ENCODE results near the gene EDDM13.

DNA sequence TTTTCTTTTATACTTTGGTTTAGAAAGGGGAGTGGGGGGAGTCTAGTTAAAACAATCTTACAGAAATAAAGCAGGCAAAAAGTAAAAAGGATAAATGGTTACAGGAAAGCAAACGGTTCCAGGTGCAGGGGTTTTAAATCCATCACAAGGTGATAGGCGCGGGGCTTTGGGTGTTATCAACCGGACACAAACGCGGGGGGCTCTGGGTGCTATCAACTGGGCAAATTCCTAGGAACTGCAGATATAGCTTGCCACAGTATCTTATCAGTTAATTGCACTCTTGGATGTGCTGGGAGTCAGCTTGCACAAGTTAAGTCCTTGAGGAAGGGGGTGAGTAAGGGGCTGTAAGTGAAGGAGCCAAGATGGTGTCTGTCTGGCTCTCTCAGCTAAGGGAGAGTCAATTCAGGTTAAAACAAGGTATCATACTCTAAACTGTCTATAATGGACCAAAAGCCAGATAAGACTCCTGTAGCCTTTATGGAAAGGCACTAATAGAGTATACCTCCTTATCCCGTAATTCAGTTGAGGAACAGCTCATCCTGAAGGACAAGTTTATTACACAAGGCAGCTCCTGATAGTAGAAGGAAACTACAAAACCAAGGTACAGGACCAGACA, 74.7 kb downstream of the EDDM13 start:
- TF ChIP-seq, protein P1, sequence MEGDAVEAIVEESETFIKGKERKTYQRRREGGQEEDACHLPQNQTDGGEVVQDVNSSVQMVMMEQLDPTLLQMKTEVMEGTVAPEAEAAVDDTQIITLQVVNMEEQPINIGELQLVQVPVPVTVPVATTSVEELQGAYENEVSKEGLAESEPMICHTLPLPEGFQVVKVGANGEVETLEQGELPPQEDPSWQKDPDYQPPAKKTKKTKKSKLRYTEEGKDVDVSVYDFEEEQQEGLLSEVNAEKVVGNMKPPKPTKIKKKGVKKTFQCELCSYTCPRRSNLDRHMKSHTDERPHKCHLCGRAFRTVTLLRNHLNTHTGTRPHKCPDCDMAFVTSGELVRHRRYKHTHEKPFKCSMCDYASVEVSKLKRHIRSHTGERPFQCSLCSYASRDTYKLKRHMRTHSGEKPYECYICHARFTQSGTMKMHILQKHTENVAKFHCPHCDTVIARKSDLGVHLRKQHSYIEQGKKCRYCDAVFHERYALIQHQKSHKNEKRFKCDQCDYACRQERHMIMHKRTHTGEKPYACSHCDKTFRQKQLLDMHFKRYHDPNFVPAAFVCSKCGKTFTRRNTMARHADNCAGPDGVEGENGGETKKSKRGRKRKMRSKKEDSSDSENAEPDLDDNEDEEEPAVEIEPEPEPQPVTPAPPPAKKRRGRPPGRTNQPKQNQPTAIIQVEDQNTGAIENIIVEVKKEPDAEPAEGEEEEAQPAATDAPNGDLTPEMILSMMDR (IDR thresholded peaks at IDR 0.05), result no peak
- TF ChIP-seq EZH2phosphoT487 (IDR thresholded peaks at IDR 0.05), result no peak
- no peak for TF ChIP-seq EZH2 (IDR thresholded peaks at IDR 0.05)
